ENCODE data around the gene RHBDL1.

RHBDL1 gene

GRCh38 chr16:681746-682427, 6.4 kb downstream of the RHBDL1 start (continued):
- TF ChIP-seq ZNF112 (tag by site-specific recombination; IDR thresholded peaks at IDR 0.05): no peak
- TF ChIP-seq ZBTB11 (tag by site-specific recombination; conservative IDR thresholded peaks at IDR 0.05; ENCODE audit: low read depth): no peak
- no peak for TF ChIP-seq HOXD13 (CRISPR knock-in tag; IDR thresholded peaks at IDR 0.05; ENCODE audit: borderline replicate concordance)
- no peak for TF ChIP-seq ZNF830 (tag by site-specific recombination; IDR thresholded peaks at IDR 0.05; ENCODE audit: low read depth)
- no peak; the same call in 1 of the 2 replicates for TF ChIP-seq ZBTB20 (tag by site-specific recombination; IDR thresholded peaks at IDR 0.05)
- no peak for TF ChIP-seq REST (tag by site-specific recombination; IDR thresholded peaks at IDR 0.05)
- TF ChIP-seq ATF2 (tag by site-specific recombination; IDR thresholded peaks at IDR 0.05; ENCODE audit: low read depth): no peak
- no peak for TF ChIP-seq ZNF521 (tag by site-specific recombination; IDR thresholded peaks at IDR 0.05)
- TF ChIP-seq ZNF416 (tag by site-specific recombination; IDR thresholded peaks at IDR 0.05): no peak
- TF ChIP-seq ZNF624 (tag by site-specific recombination; IDR thresholded peaks at IDR 0.05): no peak
- no peak for TF ChIP-seq ZNF530 (tag by site-specific recombination; IDR thresholded peaks at IDR 0.05; ENCODE audit: low read depth)
- no peak for TF ChIP-seq ELK4 (IDR thresholded peaks at IDR 0.05; ENCODE audit: borderline replicate concordance, low read depth, low read length)
- no peak for TF ChIP-seq ZNF791 (tag by site-specific recombination; IDR thresholded peaks at IDR 0.05)
- TF ChIP-seq ZBTB6 (tag by site-specific recombination; IDR thresholded peaks at IDR 0.05): no peak
- TF ChIP-seq ZNF175 (tag by site-specific recombination; IDR thresholded peaks at IDR 0.05): no peak
- TF ChIP-seq ZNF555 (tag by site-specific recombination; conservative IDR thresholded peaks at IDR 0.05): no peak
- no peak; the same call in 1 of the 2 replicates for TF ChIP-seq ZSCAN23 (tag by site-specific recombination; IDR thresholded peaks at IDR 0.05)
- no peak for TF ChIP-seq ZNF785 (tag by site-specific recombination; IDR thresholded peaks at IDR 0.05)
- peak; percentile 72 for TF ChIP-seq KLF1 (tag by site-specific recombination; IDR thresholded peaks at IDR 0.05)
- TF ChIP-seq ZNF354C (tag by site-specific recombination; IDR thresholded peaks at IDR 0.05; ENCODE audit: borderline replicate concordance, low read depth): no peak
- TF ChIP-seq EGR2 (tag by site-specific recombination; IDR thresholded peaks at IDR 0.05; ENCODE audit: low read depth): peak; percentile 90
- no peak for TF ChIP-seq HOXA7 (CRISPR knock-in tag; IDR thresholded peaks at IDR 0.05; ENCODE audit: borderline replicate concordance)
- no peak for TF ChIP-seq ZNF248 (tag by site-specific recombination; IDR thresholded peaks at IDR 0.05)
- TF ChIP-seq ZBTB7A (tag by site-specific recombination; IDR thresholded peaks at IDR 0.05; ENCODE audit: low read depth): peak; percentile 79
- no peak for TF ChIP-seq ZNF48 (tag by site-specific recombination; IDR thresholded peaks at IDR 0.05)
- TF ChIP-seq ZNF747 (tag by site-specific recombination; IDR thresholded peaks at IDR 0.05): no peak
- no peak for TF ChIP-seq ZNF138 (tag by site-specific recombination; IDR thresholded peaks at IDR 0.05; ENCODE audit: borderline replicate concordance)
- no peak; the same call in none of the 2 replicates for TF ChIP-seq ZNF324 (tag by site-specific recombination; IDR thresholded peaks at IDR 0.05)
- TF ChIP-seq ZNF654 (tag by site-specific recombination; IDR thresholded peaks at IDR 0.05; ENCODE audit: low read depth): no peak
- no peak for TF ChIP-seq ZNF777 (tag by site-specific recombination; IDR thresholded peaks at IDR 0.05; ENCODE audit: borderline replicate concordance)
- TF ChIP-seq ZNF792 (tag by site-specific recombination; IDR thresholded peaks at IDR 0.05): no peak
